ENCODE data around the gene STAT2.
A peak's percentile ranks its signal among the peaks of the same experiment; 100 is the strongest.
"Not testable (repeated sequence)": the region's sequence is repeated elsewhere in the genome, so short reads cannot be mapped to it uniquely, and the experiment has no call there.

The STAT2 gene

DNA sequence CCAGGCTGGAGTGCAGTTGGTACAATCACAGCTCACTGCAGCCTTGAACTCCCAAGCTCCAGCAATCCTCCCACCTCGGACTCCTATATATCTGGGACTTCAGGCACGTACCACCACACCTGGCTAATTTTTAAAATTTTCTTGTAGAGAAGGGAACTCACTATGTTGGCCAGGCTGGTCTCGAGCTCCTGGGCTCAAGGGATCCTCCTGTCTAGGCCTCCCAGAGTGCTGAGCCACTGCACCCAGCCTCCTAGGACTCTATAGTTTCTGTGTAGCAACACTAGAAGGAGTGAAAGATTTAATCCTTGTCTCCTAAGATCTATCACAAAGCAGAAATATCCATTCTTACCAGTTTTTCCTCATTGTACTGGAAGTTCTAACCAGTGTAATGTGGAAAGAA, 7.0 kb upstream of the STAT2 start:
- DNase-seq: no peak
- in situ Hi-C loops (cut with MboI; ENCODE audit: low pct_unique_long_range_greater_than_20kb, low sequenced_read_pairs): no loop called here

DNA sequence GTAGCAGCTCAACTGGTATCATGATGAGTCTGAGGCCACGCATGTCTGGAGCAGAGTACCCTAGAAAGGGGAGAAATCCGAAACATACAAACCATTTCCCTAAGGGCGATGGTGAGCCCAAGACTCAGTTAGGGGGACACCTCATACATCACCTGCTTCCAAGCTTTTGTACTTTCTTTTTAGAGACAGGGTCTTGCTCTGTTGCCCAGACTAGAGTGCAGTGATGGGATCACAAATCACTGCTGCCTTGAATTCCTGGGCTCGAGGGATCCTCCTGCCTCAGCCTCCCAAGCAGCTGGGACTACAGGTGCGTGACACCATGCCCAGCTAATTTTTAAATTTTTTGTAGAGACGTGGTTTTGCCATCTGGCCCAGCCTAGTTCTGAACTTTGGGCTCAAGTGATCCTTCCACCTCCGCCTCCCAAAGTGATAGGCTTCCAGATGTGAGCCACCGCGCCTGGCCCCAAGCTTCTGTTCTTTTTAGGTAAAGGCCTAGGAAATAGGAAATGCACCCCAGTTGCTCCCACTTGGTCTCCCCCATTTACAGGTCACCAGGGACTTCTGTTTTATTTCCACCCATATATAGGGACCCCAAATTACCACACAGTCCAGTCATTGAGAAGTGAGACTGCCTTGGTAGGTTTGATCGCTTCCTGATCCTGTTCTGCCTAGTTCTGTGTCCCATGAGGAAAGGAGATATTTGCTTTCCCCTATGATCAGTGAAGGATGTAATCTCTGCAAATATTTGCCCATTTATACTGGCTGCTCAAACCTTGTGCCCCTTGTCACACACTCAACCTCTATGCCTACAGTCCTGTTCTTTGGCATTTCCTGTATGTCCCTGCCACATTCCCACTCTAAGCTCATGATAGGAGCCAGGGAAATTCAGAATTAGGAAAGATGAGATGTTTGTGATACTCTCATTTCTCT, 2.5 kb upstream of the STAT2 start, which contains the start of gene APOF:
Gene APOF (minus strand): TSS at position 728 of the 930 bp plus-strand sequence. CDS start 112 bp downstream, at position 616.
- no peak for DNase-seq
- in situ Hi-C loops (cut with MboI; ENCODE audit: low pct_unique_long_range_greater_than_20kb, low sequenced_read_pairs): no loop called here

DNA sequence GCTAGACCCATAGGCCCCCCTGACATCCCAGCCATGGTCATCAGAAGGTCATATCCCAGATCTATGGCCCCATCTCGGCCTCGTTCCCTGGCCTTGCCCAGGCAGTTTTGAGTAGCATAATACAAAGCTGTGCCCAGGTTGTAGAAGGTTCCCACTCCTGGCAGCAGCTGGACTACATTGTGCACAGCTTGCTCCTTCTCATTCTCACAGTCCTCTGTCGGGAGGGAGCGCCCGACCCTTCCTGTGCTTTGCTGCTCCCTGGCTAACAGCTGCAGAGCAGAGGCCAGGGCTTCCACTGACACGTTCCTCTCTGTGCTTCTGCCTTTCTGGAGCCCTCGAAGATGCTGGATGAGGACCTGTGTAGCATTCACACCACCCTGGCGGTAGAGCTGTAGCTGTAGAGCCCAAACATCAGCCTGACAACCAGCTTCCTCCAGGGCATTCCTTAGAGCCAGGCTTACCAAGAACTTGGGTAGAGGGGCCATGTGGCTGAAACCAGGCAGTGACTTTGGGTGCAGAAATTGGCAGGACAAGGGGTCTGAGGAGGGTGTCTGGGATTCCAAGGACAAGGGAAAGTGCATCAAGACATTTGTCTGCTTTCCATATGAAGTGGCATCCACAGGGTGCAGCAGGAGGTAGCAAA, 1.7 kb upstream of the STAT2 start:
- in situ Hi-C loops (cut with MboI; ENCODE audit: low pct_unique_long_range_greater_than_20kb, low sequenced_read_pairs): no loop called here
- DNase-seq: no peak

DNA sequence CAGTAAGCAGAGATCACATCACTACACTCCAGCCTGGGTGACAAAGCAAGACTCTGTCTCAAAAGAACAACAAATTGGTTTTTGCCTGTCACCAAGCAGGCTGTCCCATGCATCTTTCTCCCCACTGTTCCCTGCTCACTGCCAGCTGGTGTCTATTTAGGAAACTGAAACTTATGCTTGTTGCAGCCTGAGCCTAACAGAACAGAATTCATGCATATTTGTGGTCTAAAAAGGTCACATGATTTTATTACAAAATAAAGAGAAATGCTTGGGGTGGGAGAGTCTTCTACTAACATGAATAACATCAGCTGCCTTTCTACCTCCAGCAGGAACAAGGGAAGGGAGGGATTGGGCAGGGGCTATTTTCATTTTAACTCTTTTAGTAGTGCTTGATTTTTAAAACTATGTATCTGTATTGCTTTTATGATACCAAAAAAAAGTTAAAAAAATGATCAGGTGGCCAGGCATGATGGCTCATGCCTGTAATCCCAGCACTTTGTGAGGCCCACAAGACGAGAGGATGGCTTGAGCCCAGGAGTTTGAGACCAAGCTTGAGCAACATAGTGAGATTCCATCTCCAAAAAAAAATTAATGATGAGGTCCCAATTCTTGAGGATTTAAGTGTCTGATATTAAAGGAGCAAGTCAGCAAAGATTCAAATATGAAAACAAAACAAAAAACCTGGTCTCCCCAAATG, 923 bp downstream of the STAT2 start:
- DNase-seq: no peak
- in situ Hi-C loops (cut with MboI; ENCODE audit: low pct_unique_long_range_greater_than_20kb, low sequenced_read_pairs): no loop called here

DNA sequence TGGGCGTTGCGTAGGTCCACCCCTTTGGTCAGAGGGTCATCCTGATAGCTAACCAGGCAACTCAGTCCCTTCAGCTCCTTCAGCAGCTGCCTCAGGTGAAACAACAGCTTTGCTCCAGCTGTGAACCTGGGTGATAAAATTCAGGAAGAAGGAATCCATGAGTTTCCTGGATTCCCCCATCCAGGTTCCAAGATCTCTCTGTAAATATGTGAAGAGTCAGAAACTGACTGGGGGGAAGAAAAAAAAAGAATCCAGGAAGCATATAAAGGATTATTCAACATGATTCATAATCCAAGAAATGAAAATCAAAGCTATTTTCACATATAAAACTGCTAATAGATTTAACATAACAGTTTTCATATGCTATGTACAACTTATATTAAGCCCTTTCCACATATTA, 8.6 kb downstream of the STAT2 start:
- in situ Hi-C loops (cut with MboI; ENCODE audit: low pct_unique_long_range_greater_than_20kb, low sequenced_read_pairs): no loop called here
- no peak for DNase-seq

DNA sequence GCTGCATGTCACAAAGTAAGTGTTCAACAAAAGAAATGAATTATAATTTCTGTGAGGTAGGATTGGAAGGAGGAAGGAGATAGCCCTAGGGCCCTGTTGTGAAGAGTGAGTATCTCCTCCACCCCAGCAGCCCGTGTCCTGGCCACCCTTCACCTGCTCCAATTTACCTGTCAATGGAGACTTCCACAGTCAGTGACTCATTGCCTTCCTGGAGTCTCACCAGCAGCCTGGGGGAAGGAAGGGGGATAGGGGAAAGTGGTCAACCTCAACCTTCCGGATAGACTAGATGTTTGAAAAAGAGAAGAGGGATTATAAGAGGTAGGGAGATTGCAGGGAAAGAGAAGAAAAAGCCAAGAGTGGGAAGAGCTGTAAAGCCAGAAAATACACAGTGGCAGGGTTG, 9.2 kb downstream of the STAT2 start:
- in situ Hi-C loops (cut with MboI; ENCODE audit: low pct_unique_long_range_greater_than_20kb, low sequenced_read_pairs): no loop called here
- DNase-seq: no peak

DNA sequence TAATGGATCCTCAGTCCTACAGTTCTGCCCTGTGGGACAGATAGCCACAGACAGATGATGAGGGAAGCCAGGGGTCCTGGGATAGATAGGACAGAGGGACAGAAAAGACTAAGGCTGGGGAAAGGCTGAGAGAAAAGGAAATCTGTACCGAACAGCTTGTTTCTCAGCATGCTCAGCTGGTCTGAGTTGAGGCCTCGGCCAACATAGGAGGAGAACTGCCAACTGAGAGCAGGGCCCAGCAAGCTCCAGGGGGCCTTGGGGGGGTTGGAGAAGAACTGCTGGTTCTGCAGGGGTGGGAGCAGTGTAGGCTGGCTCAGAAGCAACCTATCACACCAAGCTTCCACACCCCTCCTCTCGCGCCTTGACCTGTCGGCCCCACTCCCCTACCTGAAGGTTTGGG, 11.1 kb downstream of the STAT2 start:
- in situ Hi-C loops (cut with MboI; ENCODE audit: low pct_unique_long_range_greater_than_20kb, low sequenced_read_pairs): no loop called here

DNA sequence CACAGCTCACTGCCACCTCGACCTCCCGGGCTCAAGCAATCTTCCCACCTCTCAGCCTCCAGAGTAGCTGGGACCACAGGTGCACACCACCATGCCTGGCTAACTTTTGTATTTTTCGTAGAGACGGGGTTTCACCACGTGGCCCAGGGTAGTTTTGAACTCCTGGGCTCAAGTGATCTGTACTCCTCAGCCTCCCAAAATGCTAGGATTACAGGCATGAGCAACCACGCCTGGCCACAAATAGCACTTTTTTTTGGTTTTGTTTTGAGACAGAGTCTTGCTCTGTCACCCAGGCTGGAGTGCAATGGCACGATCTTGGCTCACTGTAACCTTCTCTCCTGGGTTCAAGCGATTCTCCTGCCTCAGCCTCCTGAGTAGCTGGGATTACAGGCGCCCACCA, 12.7 kb downstream of the STAT2 start:
- DNase-seq; in situ Hi-C loops (cut with MboI; ENCODE audit: low pct_unique_long_range_greater_than_20kb, low sequenced_read_pairs): not testable (repeated sequence)

More for the DNA sequence above, 11.1 kb downstream of the STAT2 start:
- DNase-seq: no peak

DNA sequence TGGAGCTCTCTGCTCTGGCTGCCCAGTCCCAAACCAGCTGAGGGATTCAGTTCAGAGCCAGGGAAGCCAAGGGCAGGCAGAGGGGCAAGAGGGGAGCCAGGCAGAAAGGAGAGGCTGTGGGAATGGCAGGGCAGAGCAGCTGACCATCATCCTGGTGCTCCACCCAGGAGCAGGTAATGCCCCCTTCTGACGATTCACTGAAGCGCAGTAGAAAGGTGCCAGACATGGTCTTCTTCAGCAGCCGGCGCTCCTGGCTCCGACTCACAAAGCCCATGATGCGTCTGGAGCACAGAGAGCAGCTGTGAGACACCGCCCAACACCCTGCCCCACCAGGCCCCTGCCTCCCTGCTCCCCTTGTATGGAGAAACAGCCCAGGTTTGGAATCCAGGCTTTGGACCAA, 13.2 kb downstream of the STAT2 start:
- DNase-seq: no peak
- in situ Hi-C loops (cut with MboI; ENCODE audit: low pct_unique_long_range_greater_than_20kb, low sequenced_read_pairs): no loop called here

DNA sequence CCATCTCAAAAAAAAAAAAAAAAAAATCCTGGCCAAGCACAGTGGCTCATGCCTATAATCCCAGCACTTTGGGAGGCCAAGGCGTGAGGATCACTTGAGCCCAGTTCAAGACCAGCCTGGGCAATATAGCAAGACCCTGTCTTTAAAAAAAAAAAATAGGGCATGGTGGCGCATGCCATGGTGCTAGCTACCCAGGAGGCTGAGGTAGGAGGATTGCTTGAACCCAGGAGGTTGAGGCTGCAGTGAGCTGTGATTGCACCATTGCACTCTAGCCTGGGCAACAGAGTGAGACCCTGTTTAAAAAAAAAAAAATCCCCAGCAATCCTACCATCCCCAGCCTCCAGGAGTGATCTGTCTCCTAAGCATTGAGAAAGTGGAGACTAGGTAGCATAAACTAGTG, 17.6 kb downstream of the STAT2 start:
- in situ Hi-C loops (cut with MboI; ENCODE audit: low pct_unique_long_range_greater_than_20kb, low sequenced_read_pairs); DNase-seq: not testable (repeated sequence)

DNA sequence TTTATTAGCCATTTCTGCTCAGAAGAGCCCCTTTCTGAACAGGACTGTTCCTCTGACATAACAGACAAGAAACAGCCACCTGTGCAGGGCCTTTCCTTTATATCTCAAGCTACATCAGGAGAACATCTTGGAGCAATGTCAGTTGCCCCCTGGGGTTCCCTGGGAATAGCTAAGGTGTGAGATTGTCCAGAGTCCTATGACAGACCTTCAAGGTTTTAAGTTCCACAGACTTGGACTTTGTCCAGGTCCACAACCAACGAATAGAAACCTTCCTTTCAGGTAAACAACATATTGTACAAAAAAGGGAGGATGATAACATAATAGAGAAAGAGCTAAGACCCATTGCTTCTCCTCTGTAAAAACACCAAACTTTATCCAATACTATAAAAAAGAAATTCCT, 18.3 kb downstream of the STAT2 start:
- in situ Hi-C loops (cut with MboI; ENCODE audit: low pct_unique_long_range_greater_than_20kb, low sequenced_read_pairs): no loop called here
- no peak for DNase-seq

DNA sequence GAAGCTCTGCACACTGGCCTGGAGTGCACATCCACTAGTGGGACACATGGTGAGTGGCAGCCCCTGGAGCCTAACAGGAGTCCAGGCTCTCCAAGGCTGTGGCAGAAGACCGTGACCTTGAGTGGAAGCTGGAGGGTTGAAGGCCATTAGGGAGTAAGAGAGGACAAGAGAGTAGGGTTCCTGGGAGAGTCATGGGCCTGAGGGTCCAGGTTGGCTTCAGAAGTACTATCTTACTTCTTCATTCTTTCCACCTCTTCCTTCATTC, 20.8 kb downstream of the STAT2 start:
- in situ Hi-C loops (cut with MboI; ENCODE audit: low pct_unique_long_range_greater_than_20kb, low sequenced_read_pairs): no loop called here
- DNase-seq: no peak

DNA sequence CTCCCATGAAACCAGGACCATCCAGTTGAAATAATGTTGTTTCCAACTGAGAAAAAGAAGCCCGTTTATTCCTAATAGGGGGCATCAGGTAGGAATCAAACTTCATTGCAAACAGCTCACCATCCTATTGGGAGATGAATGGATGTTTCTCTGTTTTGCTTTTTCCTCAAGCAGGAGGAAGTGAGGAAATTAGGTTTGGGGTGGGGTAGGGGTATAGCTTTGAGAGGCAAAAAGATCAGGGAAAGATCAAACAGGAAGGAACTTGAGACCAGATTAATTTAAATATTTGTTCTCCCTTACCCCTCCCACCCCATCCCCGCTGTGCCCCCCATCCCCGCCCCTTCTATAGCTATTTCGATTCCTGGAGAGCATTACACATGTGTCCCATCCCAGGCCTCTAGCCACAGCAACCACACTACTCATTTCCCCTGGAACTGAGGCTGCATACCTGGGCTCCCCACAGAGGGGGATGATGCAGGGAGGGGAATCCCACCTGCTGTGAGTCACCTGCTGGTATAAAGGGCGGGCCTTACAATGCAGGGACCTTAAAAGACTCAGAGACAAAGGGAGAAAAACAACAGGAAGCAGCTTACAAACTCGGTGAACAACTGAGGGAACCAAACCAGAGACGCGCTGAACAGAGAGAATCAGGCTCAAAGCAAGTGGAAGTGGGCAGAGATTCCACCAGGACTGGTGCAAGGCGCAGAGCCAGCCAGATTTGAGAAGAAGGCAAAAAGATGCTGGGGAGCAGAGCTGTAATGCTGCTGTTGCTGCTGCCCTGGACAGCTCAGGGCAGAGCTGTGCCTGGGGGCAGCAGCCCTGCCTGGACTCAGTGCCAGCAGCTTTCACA, 21.4 kb downstream of the STAT2 start, which contains the start of gene IL23A:
Gene IL23A (plus strand): TSS at position 577 of the 850 bp plus-strand sequence. CDS start 161 bp downstream, at position 738.
- in situ Hi-C loops (cut with MboI; ENCODE audit: low pct_unique_long_range_greater_than_20kb, low sequenced_read_pairs): no loop called here
- DNase-seq: no peak

DNA sequence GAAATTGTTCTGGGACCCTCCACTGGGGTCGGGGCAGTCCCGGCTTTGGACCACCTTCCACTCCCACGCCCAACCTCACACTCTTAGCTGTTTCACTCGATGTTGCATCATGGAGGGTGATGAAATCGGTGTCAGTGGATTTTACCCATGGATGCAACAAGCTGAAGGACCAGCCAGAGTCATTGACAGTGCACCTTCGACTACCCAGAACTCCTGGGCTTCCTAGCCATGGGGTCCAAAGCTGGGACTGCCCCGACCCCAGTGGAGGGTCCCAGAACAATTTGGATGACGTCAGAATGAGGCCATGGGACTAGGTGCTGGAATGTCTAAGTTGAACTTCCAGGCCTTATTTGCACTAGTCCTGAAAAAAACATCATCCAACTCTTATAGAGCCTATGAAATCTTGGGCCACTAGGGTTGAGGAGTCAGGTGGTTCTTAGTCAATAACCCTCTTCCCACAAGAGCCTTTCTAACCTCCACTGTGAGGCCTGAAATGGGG, 22.1 kb downstream of the STAT2 start:
- in situ Hi-C loops (cut with MboI; ENCODE audit: low pct_unique_long_range_greater_than_20kb, low sequenced_read_pairs): no loop called here
- no peak for DNase-seq

DNA sequence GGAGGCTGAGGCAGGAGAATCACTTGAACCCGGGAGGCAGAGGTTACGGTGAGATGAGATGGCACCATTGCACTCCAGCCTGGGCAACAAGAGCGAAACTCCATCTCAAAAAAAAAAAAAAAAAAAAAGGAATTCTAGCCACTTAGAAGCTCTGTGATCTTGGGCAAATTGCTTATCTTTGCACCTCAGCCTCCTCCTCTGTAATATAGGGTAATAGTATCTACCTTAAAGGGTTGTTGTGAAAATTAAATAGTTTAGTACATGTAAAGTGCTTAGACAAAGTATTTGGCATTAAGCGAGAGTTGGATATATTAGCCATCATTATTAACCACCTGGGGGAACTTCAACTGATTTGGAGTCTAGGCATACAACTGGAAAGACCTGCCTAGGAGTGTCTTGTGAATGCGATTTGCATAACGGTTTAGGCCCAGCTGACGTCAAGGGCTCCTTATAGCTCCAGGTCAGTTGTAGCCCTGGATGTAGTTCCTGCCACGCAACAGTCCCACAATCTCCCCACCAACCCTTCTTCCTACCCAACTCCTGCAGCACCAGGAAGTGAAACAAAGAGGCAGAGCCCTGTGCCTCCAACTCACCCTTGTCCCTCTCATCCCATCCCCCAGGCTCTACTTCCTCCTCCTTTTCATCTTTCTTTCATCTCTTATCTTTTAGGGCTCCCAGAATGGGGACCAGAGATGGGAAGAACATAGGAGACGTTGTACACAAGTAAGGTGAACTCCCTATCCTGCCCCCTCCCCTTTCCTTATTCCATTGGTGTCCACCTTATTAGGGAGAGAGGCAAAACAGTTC, 23.3 kb downstream of the STAT2 start:
- in situ Hi-C loops (cut with MboI; ENCODE audit: low pct_unique_long_range_greater_than_20kb, low sequenced_read_pairs): no loop called here
- DNase-seq: peak; percentile 27

DNA sequence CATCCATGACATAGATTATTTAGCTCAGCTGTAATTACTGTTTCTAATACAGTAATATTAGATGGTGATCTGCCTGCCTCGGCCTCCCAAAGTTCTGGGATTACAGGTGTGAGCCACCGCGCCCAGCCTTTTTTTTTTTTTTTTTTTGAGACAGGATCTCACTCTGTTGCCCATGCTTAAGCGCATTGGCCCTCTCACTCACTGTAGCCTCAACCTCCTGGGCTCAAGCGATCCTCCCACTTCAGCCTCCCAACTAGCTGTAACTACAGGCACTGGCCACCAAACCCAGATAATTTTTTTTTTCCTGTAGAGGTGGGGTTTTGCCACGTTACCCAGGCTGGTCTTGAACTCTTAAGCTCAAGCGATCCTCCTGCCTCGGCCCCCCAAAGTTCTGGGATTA, 24.4 kb downstream of the STAT2 start:
- in situ Hi-C loops (cut with MboI; ENCODE audit: low pct_unique_long_range_greater_than_20kb, low sequenced_read_pairs); DNase-seq: not testable (repeated sequence)

DNA sequence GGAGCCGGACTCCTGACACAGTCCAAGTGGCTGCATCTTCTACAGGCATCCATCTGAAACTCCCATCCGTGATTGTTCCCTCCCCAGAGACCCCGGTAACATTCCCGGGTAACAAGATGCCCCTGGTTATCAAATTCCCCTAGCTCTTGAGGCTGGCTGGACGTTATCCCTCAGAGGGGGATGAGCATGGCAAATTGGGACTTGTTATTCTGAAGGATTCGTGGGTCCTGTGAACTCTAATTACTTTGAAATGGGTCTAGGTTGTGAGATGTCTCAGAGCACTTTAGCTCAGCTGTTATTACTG, 25.5 kb downstream of the STAT2 start:
- DNase-seq: no peak
- in situ Hi-C loops (cut with MboI; ENCODE audit: low pct_unique_long_range_greater_than_20kb, low sequenced_read_pairs): no loop called here

DNA sequence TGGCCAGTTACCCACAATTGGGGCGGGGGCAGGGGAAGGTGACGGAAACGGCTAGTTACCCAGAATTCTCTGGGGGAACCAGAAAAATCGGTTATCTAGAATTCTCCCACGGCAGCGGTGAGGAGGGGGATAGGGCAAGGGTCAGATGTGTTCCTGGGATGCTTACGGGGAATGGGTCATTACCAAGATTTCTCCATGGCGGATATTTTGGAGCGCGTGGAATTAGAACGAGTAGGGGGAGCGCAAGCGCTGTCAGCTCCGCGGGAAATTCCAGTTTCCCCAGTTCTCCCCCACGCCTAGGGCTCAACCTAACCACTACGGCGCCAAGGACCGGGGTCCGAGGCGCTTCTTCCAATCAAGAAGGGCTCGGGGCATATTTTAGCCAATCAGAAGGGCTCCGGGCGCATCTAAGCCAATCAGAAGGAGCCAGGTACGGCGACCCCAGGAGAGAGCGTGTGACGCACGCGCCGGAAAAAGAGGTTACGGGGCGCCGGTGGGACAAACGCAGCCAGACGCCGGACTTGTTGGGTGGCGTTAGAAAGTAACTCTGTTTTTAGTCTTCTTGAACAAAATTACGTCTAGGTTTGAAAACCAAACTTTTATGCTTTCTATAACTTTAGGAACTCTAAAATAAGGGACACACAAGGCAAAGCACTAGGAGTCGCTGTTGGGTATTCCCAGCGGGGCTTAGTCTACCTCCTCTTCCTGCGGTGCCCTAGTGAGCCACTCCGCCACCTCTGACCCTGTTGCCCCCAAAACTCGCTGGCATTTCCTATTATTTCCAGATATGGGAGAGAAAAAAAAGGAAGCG, 26.0 kb downstream of the STAT2 start, which contains the start of gene PAN2:
Gene PAN2 (minus strand): TSS at position 322 of the 811 bp plus-strand sequence. CDS start 906 bp downstream, outside the sequence.
- in situ Hi-C loops (cut with MboI; ENCODE audit: low pct_unique_long_range_greater_than_20kb, low sequenced_read_pairs): no loop called here
- DNase-seq: peak; percentile 98
